Activated gamma-delta T cell treated with anti-CD3 and anti-CD28 coated beads, Interleukin-2, amount 50 U/mL, for 16 hours (primary cell): Measurements from ENCODE around the gene HARBI1.

Experiments
- DNase-seq: peaks from one replicate; pipeline ENCODE4 v3.0.0-alpha.2; 2020; ENCODE audit warnings: low read depth

The HARBI1 gene

GRCh38 chr11:46633291-46634217 lies 16.5 kb upstream of the HARBI1 start:
- no peak for DNase-seq

GRCh38 chr11:46632502-46632901 lies 15.5 kb upstream of the HARBI1 start:
- DNase-seq, result no peak

- DNase-seq, result no peak
Observed at GRCh38 chr11:46631676-46632075, 14.6 kb upstream of the HARBI1 start.

- no peak for DNase-seq
Observed at GRCh38 chr11:46630237-46630636, 13.2 kb upstream of the HARBI1 start.

GRCh38 chr11:46628961-46629360 lies 11.9 kb upstream of the HARBI1 start:
- no peak for DNase-seq

GRCh38 chr11:46625406-46625805 lies 8.4 kb upstream of the HARBI1 start:
- DNase-seq, result no peak

- DNase-seq, result no peak
Observed at GRCh38 chr11:46618837-46619236, 1.8 kb upstream of the HARBI1 start.

GRCh38 chr11:46617972-46618314 lies 916 bp upstream of the HARBI1 start:
- no peak for DNase-seq

- DNase-seq, result no peak
Observed at GRCh38 chr11:46616551-46617133, 385 bp downstream of the HARBI1 start.

GRCh38 chr11:46615756-46616155 lies 1.3 kb downstream of the HARBI1 start:
- DNase-seq, result no peak

GRCh38 chr11:46612326-46612725 lies 4.7 kb downstream of the HARBI1 start:
- no peak for DNase-seq

GRCh38 chr11:46611526-46612304 lies 5.3 kb downstream of the HARBI1 start:
- DNase-seq, result no peak

- DNase-seq, result no peak
Observed at GRCh38 chr11:46609386-46609785, 7.6 kb downstream of the HARBI1 start.

- DNase-seq, result no peak
Observed at GRCh38 chr11:46607516-46607915, 9.5 kb downstream of the HARBI1 start.

- no peak for DNase-seq
Observed at GRCh38 chr11:46604796-46605195, 12.2 kb downstream of the HARBI1 start.

- no peak for DNase-seq
Observed at GRCh38 chr11:46603704-46604308, 13.2 kb downstream of the HARBI1 start.

- no peak for DNase-seq
Observed at GRCh38 chr11:46601129-46601528, 15.9 kb downstream of the HARBI1 start.

GRCh38 chr11:46600194-46600960 lies 16.6 kb downstream of the HARBI1 start:
- no peak for DNase-seq

- DNase-seq, result no peak
Observed at GRCh38 chr11:46599340-46600193, 17.5 kb downstream of the HARBI1 start.

GRCh38 chr11:46597609-46598219 lies 19.3 kb downstream of the HARBI1 start:
- DNase-seq, result no peak
